ENCODE results near the gene SKAP1.

The SKAP1 gene

GRCh38 chr17:48392857-48393256 is 37.2 kb downstream of the SKAP1 start:
- Histone ChIP-seq H3K27me3 (ENCODE audit: insufficient read depth, poor library complexity, severe bottlenecking) (peaks cover 31% of the 10 kb centered on the region), H3K4me3 (replicated peaks; ENCODE audit: insufficient read depth, low read length) (no peak overlapping the region), H3K27ac (replicated peaks) (no peak overlapping the region)
- TF ChIP-seq SPI1 (IDR thresholded peaks at IDR 0.05; ENCODE audit: borderline replicate concordance, low read depth) (no peak), POLR2AphosphoS5 (IDR thresholded peaks at IDR 0.05; ENCODE audit: low read depth) (no peak), GABPA (IDR thresholded peaks at IDR 0.05; ENCODE audit: low read depth) (no peak), REST (IDR thresholded peaks at IDR 0.05; ENCODE audit: insufficient replicate concordance, low read depth) (no peak), CTCF (IDR thresholded peaks at IDR 0.05; ENCODE audit: insufficient read depth, low read length) (no peak)
- DNase-seq (ENCODE audit: low read depth in 1 of 2, low spot score in 1 of 2): no peak

GRCh38 chr17:48391444-48391843 is 38.6 kb downstream of the SKAP1 start:
- Histone ChIP-seq H3K27ac (replicated peaks) (no peak overlapping the region), H3K27me3 (ENCODE audit: insufficient read depth, poor library complexity, severe bottlenecking) (peaks cover 36% of the 10 kb centered on the region), H3K4me3 (replicated peaks; ENCODE audit: insufficient read depth, low read length) (no peak overlapping the region)
- TF ChIP-seq CTCF (IDR thresholded peaks at IDR 0.05; ENCODE audit: insufficient read depth, low read length): no peak
- no peak for TF ChIP-seq SPI1 (IDR thresholded peaks at IDR 0.05; ENCODE audit: borderline replicate concordance, low read depth)
- TF ChIP-seq GABPA (IDR thresholded peaks at IDR 0.05; ENCODE audit: low read depth): no peak
- no peak for DNase-seq (ENCODE audit: low read depth in 1 of 2, low spot score in 1 of 2)

- peaks cover 26% of the 10 kb centered on the region for H3K27me3 ChIP-seq (ENCODE audit: insufficient read depth, poor library complexity, severe bottlenecking)
- DNase-seq (ENCODE audit: low read depth in 1 of 2, low spot score in 1 of 2): no peak
- no peak for TF ChIP-seq CTCF (IDR thresholded peaks at IDR 0.05; ENCODE audit: insufficient read depth, low read length)
- no peak for TF ChIP-seq POLR2AphosphoS5 (IDR thresholded peaks at IDR 0.05; ENCODE audit: low read depth)
- TF ChIP-seq GABPA (IDR thresholded peaks at IDR 0.05; ENCODE audit: low read depth): no peak
- H3K27ac ChIP-seq (replicated peaks): no peak overlapping the region
- no peak overlapping the region for H3K4me3 ChIP-seq (replicated peaks; ENCODE audit: insufficient read depth, low read length)
These were observed 40.1 kb downstream of the SKAP1 start for GRCh38 chr17:48389903-48390302.

- no peak overlapping the region for H3K4me3 ChIP-seq (replicated peaks; ENCODE audit: insufficient read depth, low read length)
- DNase-seq (ENCODE audit: low read depth in 1 of 2, low spot score in 1 of 2): no peak
- H3K27me3 ChIP-seq (ENCODE audit: insufficient read depth, poor library complexity, severe bottlenecking): peaks cover 22% of the 10 kb centered on the region
- TF ChIP-seq POLR2AphosphoS5 (IDR thresholded peaks at IDR 0.05; ENCODE audit: low read depth) (no peak), GABPA (IDR thresholded peaks at IDR 0.05; ENCODE audit: low read depth) (no peak), CTCF (IDR thresholded peaks at IDR 0.05; ENCODE audit: insufficient read depth, low read length) (no peak), SPI1 (IDR thresholded peaks at IDR 0.05; ENCODE audit: borderline replicate concordance, low read depth) (no peak)
- no peak overlapping the region for H3K27ac ChIP-seq (replicated peaks)
These were observed 40.9 kb downstream of the SKAP1 start for GRCh38 chr17:48388955-48389743.

Data from HL-60 (cell line).